GM21723 (cell line): ENCODE results near the gene AZU1.

Experiments
- ATAC-seq: cut with Tn5 transposase; IDR thresholded peaks from one replicate; pipeline ENCODE4 v1.9.1; 2021; ENCODE audit warnings: mild to moderate bottlenecking, moderate library complexity; ENCODE audit not compliant: unreplicated experiment

AZU1 gene

GRCh38 chr19:827710-828321 is at the start of gene AZU1:
TSS of gene AZU1 (plus strand) at chr19:827837. CDS start at chr19:827847, 10 bp downstream.
- no peak for ATAC-seq

- ATAC-seq, result no peak
These were observed 48.6 kb upstream of the AZU1 start for GRCh38 chr19:778910-779653.

GRCh38 chr19:780935-781334 is 46.7 kb upstream of the AZU1 start:
- ATAC-seq, result no peak

- ATAC-seq, result no peak
These were observed 45.8 kb upstream of the AZU1 start for GRCh38 chr19:781800-782184.

- no peak for ATAC-seq
These were observed 45.3 kb upstream of the AZU1 start for GRCh38 chr19:782185-782877.

GRCh38 chr19:782878-783668 is 44.6 kb upstream of the AZU1 start:
- no peak for ATAC-seq

GRCh38 chr19:784541-784940 is 43.1 kb upstream of the AZU1 start:
- ATAC-seq, result no peak

- ATAC-seq, result no peak
These were observed 40.1 kb upstream of the AZU1 start for GRCh38 chr19:787536-787935.

- no peak for ATAC-seq
These were observed 39.0 kb upstream of the AZU1 start for GRCh38 chr19:788686-788982.

GRCh38 chr19:788983-789700 is 38.5 kb upstream of the AZU1 start:
- no peak for ATAC-seq

- ATAC-seq, result no peak
These were observed 38.0 kb upstream of the AZU1 start for GRCh38 chr19:789701-790060.

GRCh38 chr19:791007-791566 is 36.5 kb upstream of the AZU1 start:
- ATAC-seq, result no peak

- no peak for ATAC-seq
These were observed 35.9 kb upstream of the AZU1 start for GRCh38 chr19:791567-792305.

- ATAC-seq, result no peak
These were observed 35.2 kb upstream of the AZU1 start for GRCh38 chr19:792306-792885.

GRCh38 chr19:793806-794205 is 33.8 kb upstream of the AZU1 start:
- no peak for ATAC-seq

GRCh38 chr19:795073-795611 is 32.5 kb upstream of the AZU1 start:
- no peak for ATAC-seq

GRCh38 chr19:795691-796581 is 31.7 kb upstream of the AZU1 start:
- ATAC-seq, result no peak
